K562 (cell line): ENCODE results near the gene STK16. TPM values are rescaled to one million over a fixed set of nuclear protein-coding genes. Genes with fewer than 3 reads are reported as not detected.

Source experiments
- ATAC-seq: fragments of 200-7000 bp; cut with Tn5 transposase; 3 replicates; pipeline ENCODE4 v1.9.1; 2020; ENCODE audit warnings: moderate library complexity
- BruUV-seq: library from RNA; stranded (reverse); fragments of 400-500 nt; replicated peaks from 2 replicates; lab custom pipeline; 2021; lab: Mats Ljungman, UMichigan
- CTCF ChIA-PET: fragments of 300-600 bp; formaldehyde crosslinking; extraction: SDS; loops from one replicate; lab custom pipeline; 2021; ENCODE audit warnings: low intra/inter-chr PET ratio; lab: Yijun Ruan, JAX
- POLR2A ChIA-PET: fragments of 300-600, 350-650 bp; sonication (Branson Sonifier 250); formaldehyde crosslinking; extraction: SDS; loops from one replicate; lab custom pipeline; 2021; ENCODE audit warnings: antibody characterized with exemption, inconsistent platforms; lab: Yijun Ruan, JAX
- DNase-seq, 4 experiments: peaks; one replicate each; pipeline versions ENCODE4 v3.0.0 to v3.0.0-alpha.2; 2011 to 2018; ENCODE audit warnings: low spot score in 3 of 4, mixed read lengths in 3 of 4; ENCODE audit errors: extremely low read depth in 1 of 4
- FAIRE-seq: peaks from 2 replicates; lab custom pipeline; 2011; peaks lifted over from hg19 to GRCh38; lab: Jason Lieb, UNC
- H2AFZ ChIP-seq: 2 replicates; pipeline ENCODE4 v1.6.0; 2011; ENCODE audit warnings: low read depth, low read length, control low read depth, inconsistent platforms
- H3K27ac ChIP-seq: fragments of 200-600 bp; 3 replicates; pipeline ENCODE4 v1.8.0; 2011; ENCODE audit warnings: low read depth, mild to moderate bottlenecking, control low read depth, inconsistent platforms, low read length, moderate library complexity, mixed read lengths; ENCODE audit errors: extremely low read depth
- H3K27me3 ChIP-seq, 2 experiments: fragments of 300-600 bp in 1 of 2; 2 replicates in 1 of 2; 3 replicates in 1 of 2; pipeline versions ENCODE4 v1.6.0 to v1.8.0; 2011; ENCODE audit warnings: inconsistent platforms in 2 of 2, low read length in 2 of 2, mild to moderate bottlenecking in 1 of 2, mixed read lengths in 1 of 2, moderate library complexity in 1 of 2; ENCODE audit not compliant: control insufficient read depth in 2 of 2, insufficient read depth in 2 of 2
- H3K36me3 ChIP-seq: fragments of 300-600 bp; 3 replicates; pipeline ENCODE4 v1.8.0; 2011; ENCODE audit warnings: mild to moderate bottlenecking, low read length, inconsistent platforms; ENCODE audit not compliant: control insufficient read depth, insufficient read depth
- H3K4me1 ChIP-seq, 2 experiments: fragments of 200-600 bp in 1 of 2; replicated peaks in 1 of 2; 2 replicates in 1 of 2; 3 replicates in 1 of 2; pipeline versions ENCODE4 v1.5.1 to v1.8.0; 2011; ENCODE audit warnings: inconsistent platforms in 2 of 2, low read length in 2 of 2, mild to moderate bottlenecking in 1 of 2, mixed read lengths in 1 of 2, moderate library complexity in 1 of 2; ENCODE audit not compliant: control insufficient read depth in 2 of 2, insufficient read depth in 2 of 2
- H3K4me2 ChIP-seq: 2 replicates; pipeline ENCODE4 v1.6.1; 2011; ENCODE audit warnings: low read length, control low read depth, inconsistent platforms, mixed read lengths; ENCODE audit not compliant: insufficient read depth
- H3K4me3 ChIP-seq: fragments of 200-600 bp; sonication (generic), shearing (Covaris generic); 2 replicates; pipeline ENCODE4 v1.5.1; 2016; ENCODE audit warnings: control low read depth, inconsistent platforms
- H3K79me2 ChIP-seq: fragments of 200-600 bp; 3 replicates; pipeline ENCODE4 v1.8.0; 2011; ENCODE audit warnings: low read length, inconsistent platforms; ENCODE audit not compliant: control insufficient read depth, insufficient read depth
- H3K9ac ChIP-seq, 2 experiments: 2 replicates each; pipeline versions ENCODE4 v1.6.0 to v1.6.1; 2011; ENCODE audit warnings: low read depth in 2 of 2, low read length in 2 of 2, control low read depth in 1 of 2, inconsistent platforms in 1 of 2, mild to moderate bottlenecking in 1 of 2, mixed read lengths in 1 of 2; ENCODE audit not compliant: insufficient read depth in 1 of 2
- H3K9me1 ChIP-seq: one replicate; pipeline ENCODE4 v1.6.0; 2011; ENCODE audit warnings: inconsistent platforms, mild to moderate bottlenecking, low read length, moderate library complexity; ENCODE audit not compliant: control insufficient read depth, insufficient read depth
- H3K9me3 ChIP-seq: replicated peaks from 2 replicates; pipeline ENCODE4 v1.5.1; 2011; ENCODE audit warnings: low read depth, low read length, inconsistent platforms; ENCODE audit not compliant: control insufficient read depth, insufficient read depth
- H4K20me1 ChIP-seq: replicated peaks from 2 replicates; pipeline ENCODE4 v1.6.1; 2011; ENCODE audit warnings: low read length, inconsistent platforms, mixed read lengths; ENCODE audit not compliant: control insufficient read depth, insufficient read depth
- BMI1 ChIP-seq: fragments of 150-350 bp; IDR thresholded peaks from 2 replicates; pipeline ENCODE4 v1.6.1; 2014; ENCODE audit warnings: low read length
- GATAD2B ChIP-seq: fragments of 450-650 bp; IDR thresholded peaks from 2 replicates; pipeline ENCODE4 v1.6.1; 2017; ENCODE audit warnings: mild to moderate bottlenecking, borderline replicate concordance
- KDM5B ChIP-seq: fragments of 200-600 bp; sonication (generic); IDR thresholded peaks from 2 replicates; pipeline ENCODE4 v1.6.1; 2012; ENCODE audit warnings: low read depth, mild to moderate bottlenecking, moderate library complexity, low read length, control low read depth, inconsistent platforms; ENCODE audit not compliant: insufficient replicate concordance
- RB1 ChIP-seq: fragments of 450-650 bp; IDR thresholded peaks from 2 replicates; pipeline ENCODE4 v1.6.1; 2017; ENCODE audit warnings: low read depth, mild to moderate bottlenecking
- TCF7L2 ChIP-seq: fragments of 150-350 bp; IDR thresholded peaks from 2 replicates; pipeline ENCODE4 v1.6.1; 2016; ENCODE audit warnings: low read depth, mild to moderate bottlenecking, low read length, moderate library complexity
- ZBTB8A ChIP-seq: fragments of 450-650 bp; IDR thresholded peaks from 2 replicates; pipeline ENCODE4 v1.6.1; 2018; ENCODE audit warnings: mild to moderate bottlenecking, moderate library complexity; ENCODE audit not compliant: partially characterized antibody
- ZNF551 ChIP-seq: fragments of 250-450 bp; sonication (Bioruptor Pico); IDR thresholded peaks from 2 replicates; pipeline ENCODE4 v1.5.0; 2021; ENCODE audit warnings: mild to moderate bottlenecking, moderate library complexity
- ZNF764 ChIP-seq: fragments of 250-450 bp; sonication (Bioruptor Pico); IDR thresholded peaks from 2 replicates; pipeline ENCODE4 v1.4.0; 2020; ENCODE audit warnings: low read depth, mild to moderate bottlenecking, moderate library complexity
- ZSCAN29 ChIP-seq: fragments of 450-650 bp; IDR thresholded peaks from 2 replicates; pipeline ENCODE4 v1.6.1; 2017
- WGBS: fragments of 100-300 bp; shearing (Covaris generic); methylation state at CpG from one replicate; pipeline ENCODE4 v1.1.6; 2016; ENCODE audit warnings: low coverage, mixed read lengths; ENCODE audit not compliant: insufficient coverage; ENCODE audit errors: missing lambda C conversion rate; 5-methylcytosine and 5-hydroxymethylcytosine counted together
- in situ Hi-C: fragments of 300-500 bp; cut with MboI; formaldehyde crosslinking; loops from 4 replicates; pipeline ENCODE4 v1.15.0; 2018; ENCODE audit warnings: inconsistent platforms, mixed read lengths
- intact Hi-C: fragments of 100-400 bp; cut with micrococcal nuclease; formaldehyde crosslinking; loops from 2 replicates; pipeline ENCODE4 v1.14.2; 2022
- polyA plus RNA-seq, 8 experiments: library from polyadenylated mRNA; depleted of rRNA in 4 of 8; stranded (reverse) in 5 of 8; unstranded in 3 of 8; fragments of >200 nt; fragmentation: Nextera tagmentation in 2 of 8; fragmentation: Illumina TruSeq in 1 of 8; extraction: Ambion mirVana in 2 of 8; extraction: Trizol in 1 of 8; gene quantifications; 2 replicates each; pipeline versions ENCODE4 v1.2.1 to v1.2.3, GENCODE V29; 2011 to 2014; ENCODE audit warnings: inconsistent platforms in 1 of 8, missing spikeins in 1 of 8
- total RNA-seq, 7 experiments: library from RNA; depleted of rRNA in 6 of 7; stranded (reverse); fragments of >200 nt in 6 of 7; fragmentation: Illumina TruSeq in 2 of 7; extraction: Trizol in 2 of 7; gene quantifications; 2 replicates each; pipeline versions ENCODE4 v1.2.1 to v1.2.3, GENCODE V29; 2011 to 2021; ENCODE audit warnings: low replicate concordance in 1 of 7
- TF ChIP-seq, protein P1 (sequence below): IDR thresholded peaks from 2 replicates; pipeline ENCODE4 v1.6.1; 2011; ENCODE audit not compliant: insufficient read length; ENCODE audit errors: extremely low read depth
- TF ChIP-seq, protein P2 (sequence below): sonication (generic); formaldehyde crosslinking; IDR thresholded peaks from 2 replicates; pipeline ENCODE4 v1.8.1; 2023; ENCODE audit warnings: mild to moderate bottlenecking, missing genetic modification reagents

Gene STK16
- total and polyA plus RNA-seq, 9 of the 15 experiments (the other 6 are each of a cell fraction or from before 2014, with no cell fraction given) = 5.4 to 36.2 (median 17.8) TPM

DNA sequence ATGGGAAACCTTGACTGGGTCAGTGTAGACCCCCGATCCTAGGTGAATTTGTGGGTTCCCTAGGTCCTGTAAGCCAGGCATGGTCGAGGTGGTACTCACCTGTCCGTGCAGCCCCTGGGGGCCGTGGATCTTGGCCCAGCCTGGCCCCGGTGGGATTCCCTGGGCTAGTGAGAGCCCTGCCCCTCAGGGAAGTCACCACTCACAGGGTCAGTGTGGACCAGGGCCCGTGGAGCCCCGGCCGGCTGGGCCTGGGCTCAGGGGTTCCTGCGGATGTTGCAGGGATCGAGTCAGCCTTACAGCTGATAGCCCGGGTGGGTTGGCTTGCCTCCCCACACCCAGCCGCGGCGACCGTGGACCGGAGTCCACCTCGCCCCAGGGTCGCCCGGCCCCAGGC is 16.4 kb upstream of the STK16 start:
- in situ Hi-C loops (no loop called here), intact Hi-C loops (loop anchor here (1.0 to 5.0 kb wide), 4 partner anchors 11 to 68 kb away; partner anchors contain the start of genes ABCB6, GLB1L, STK16 and ZFAND2B)
- WGBS = 1% methylated on average over 13 of the region's 19 CpGs
- Histone ChIP-seq H3K4me3 (peak overlapping the region; percentile 90), H3K9me3 (no peaks in the 10 kb centered on the region), H3K9ac (peak overlapping the region; percentile 96 to 97), H3K4me1 (peaks cover 13 to 16% of the 10 kb centered on the region in 2 experiments; a peak in 4 of 5 replicates), H3K4me2 (peak overlapping the region; percentile 98), H4K20me1 (no peaks in the 10 kb centered on the region), H2AFZ (peak overlapping the region; percentile 91), H3K36me3 (peaks cover 61% of the 10 kb centered on the region), H3K79me2 (peaks cover 52% of the 10 kb centered on the region), H3K27me3 (no peaks in the 10 kb centered on the region), H3K9me1 (no peaks in the 10 kb centered on the region), H3K27ac (peak overlapping the region; percentile 90)
- no peak for FAIRE-seq
- CTCF ChIA-PET = no interaction called here
- POLR2A ChIA-PET = interaction anchor here (0.6 to 2.1 kb wide), 6 partner anchors 9 to 60 kb away, joined by 3 to 12 read pairs (median 12); partner anchors contain the start of genes ABCB6, GLB1L and STK16
- peak; percentile 52 for ATAC-seq
- no peak for DNase-seq
- BruUV-seq = no TSS peak
- TF ChIP-seq RB1 (0 out of 2 replicates have a peak, but pooled peaks have one; percentile 15), KDM5B (peak; percentile 2), BMI1 (no peak), ZNF551 (no peak), GATAD2B (no peak), ZSCAN29 (peak; percentile 86), ZBTB8A (no peak), TCF7L2 (no peak), ZNF764 (CRISPR knock-in tag) (no peak)
- TF ChIP-seq, protein P1, sequence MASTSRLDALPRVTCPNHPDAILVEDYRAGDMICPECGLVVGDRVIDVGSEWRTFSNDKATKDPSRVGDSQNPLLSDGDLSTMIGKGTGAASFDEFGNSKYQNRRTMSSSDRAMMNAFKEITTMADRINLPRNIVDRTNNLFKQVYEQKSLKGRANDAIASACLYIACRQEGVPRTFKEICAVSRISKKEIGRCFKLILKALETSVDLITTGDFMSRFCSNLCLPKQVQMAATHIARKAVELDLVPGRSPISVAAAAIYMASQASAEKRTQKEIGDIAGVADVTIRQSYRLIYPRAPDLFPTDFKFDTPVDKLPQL = no peak
- TF ChIP-seq, protein P2, sequence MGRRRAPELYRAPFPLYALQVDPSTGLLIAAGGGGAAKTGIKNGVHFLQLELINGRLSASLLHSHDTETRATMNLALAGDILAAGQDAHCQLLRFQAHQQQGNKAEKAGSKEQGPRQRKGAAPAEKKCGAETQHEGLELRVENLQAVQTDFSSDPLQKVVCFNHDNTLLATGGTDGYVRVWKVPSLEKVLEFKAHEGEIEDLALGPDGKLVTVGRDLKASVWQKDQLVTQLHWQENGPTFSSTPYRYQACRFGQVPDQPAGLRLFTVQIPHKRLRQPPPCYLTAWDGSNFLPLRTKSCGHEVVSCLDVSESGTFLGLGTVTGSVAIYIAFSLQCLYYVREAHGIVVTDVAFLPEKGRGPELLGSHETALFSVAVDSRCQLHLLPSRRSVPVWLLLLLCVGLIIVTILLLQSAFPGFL (CRISPR knock-in tag) = no peak
